Activated B cell treated with CpG ODN at 0.5 μM for 24 hours (primary cell): Measurements from ENCODE around the gene PCSK9. TPM values are rescaled to one million over a fixed set of nuclear protein-coding genes. Genes with fewer than 3 reads are reported as not detected.

Experiments used
- ATAC-seq: fragments of 200-7000 bp; cut with Tn5 transposase; one replicate; pipeline ENCODE4 v1.10.0; 2021; ENCODE audit warnings: low read depth, mild to moderate bottlenecking, moderate library complexity
- CTCF ChIA-PET: fragments of 350-600 bp; sonication (Branson Sonifier 250); formaldehyde crosslinking; loops from one replicate; lab custom pipeline; 2021; ENCODE audit warnings: antibody characterized with exemption; lab: Charles Lee
- POLR2A ChIA-PET: fragments of 350-600 bp; sonication (Branson Sonifier 250); formaldehyde crosslinking; loops from one replicate; lab custom pipeline; 2021; ENCODE audit warnings: antibody characterized with exemption; lab: Charles Lee
- DNase-seq: peaks from one replicate; pipeline ENCODE4 v3.0.0; 2022
- H3K27ac Mint-ChIP-seq: one replicate; pipeline ENCODE4 v1.8.0; 2020; ENCODE audit warnings: mixed read lengths
- H3K27me3 Mint-ChIP-seq: one replicate; pipeline ENCODE4 v1.8.0; 2021; ENCODE audit warnings: mixed read lengths
- H3K36me3 Mint-ChIP-seq: one replicate; pipeline ENCODE4 v1.8.0; 2021; ENCODE audit warnings: low read depth, mixed read lengths
- H3K4me1 Mint-ChIP-seq: one replicate; pipeline ENCODE4 v1.8.0; 2021; ENCODE audit warnings: mixed read lengths
- H3K4me3 Mint-ChIP-seq: one replicate; pipeline ENCODE4 v1.8.0; 2020; ENCODE audit warnings: mild to moderate bottlenecking, mixed read lengths
- H3K9me3 Mint-ChIP-seq: one replicate; pipeline ENCODE4 v1.8.0; 2020; ENCODE audit warnings: mixed read lengths
- CTCF ChIP-seq: fragments of 200-600 bp; IDR thresholded peaks from one replicate; pipeline ENCODE4 v1.8.0; 2022; ENCODE audit warnings: antibody characterized with exemption, mild to moderate bottlenecking
- intact Hi-C: fragments of 100-400 bp; cut with micrococcal nuclease; formaldehyde crosslinking; loops from one replicate; pipeline ENCODE4 v1.15.1; 2024
- total RNA-seq: library from RNA; stranded (reverse); gene quantifications from 2 replicates; pipeline ENCODE4 v1.2.3, GENCODE V29; 2022

The PCSK9 gene
- total RNA-seq, 1 donor from 2014 or later = not detected

- H3K4me1 Mint-ChIP-seq = no peaks in the 10 kb centered on the region
- no peak for TF ChIP-seq CTCF
- no peak for DNase-seq
- no peaks in the 10 kb centered on the region for H3K36me3 Mint-ChIP-seq
- ATAC-seq = no peak
- no peak overlapping the region for H3K4me3 Mint-ChIP-seq
- H3K9me3 Mint-ChIP-seq = no peaks in the 10 kb centered on the region
- no peaks in the 10 kb centered on the region for H3K27me3 Mint-ChIP-seq
- ChIA-PET CTCF (no interaction called here), POLR2A (no interaction called here)
- H3K27ac Mint-ChIP-seq = no peak overlapping the region
- intact Hi-C loops = no loop called here
Observed at GRCh38 chr1:55007625-55008024, 31.7 kb upstream of the PCSK9 start.

GRCh38 chr1:55010194-55010886 is 29.0 kb upstream of the PCSK9 start:
- no peaks in the 10 kb centered on the region for H3K9me3 Mint-ChIP-seq
- no peak overlapping the region for H3K27ac Mint-ChIP-seq
- ChIA-PET POLR2A (no interaction called here), CTCF (no interaction called here)
- ATAC-seq = no peak
- peaks cover 9% of the 10 kb centered on the region for H3K27me3 Mint-ChIP-seq
- H3K4me3 Mint-ChIP-seq = no peak overlapping the region
- no peaks in the 10 kb centered on the region for H3K4me1 Mint-ChIP-seq
- no peak for DNase-seq
- intact Hi-C loops = no loop called here
- H3K36me3 Mint-ChIP-seq = no peaks in the 10 kb centered on the region
- TF ChIP-seq CTCF = no peak

DNA sequence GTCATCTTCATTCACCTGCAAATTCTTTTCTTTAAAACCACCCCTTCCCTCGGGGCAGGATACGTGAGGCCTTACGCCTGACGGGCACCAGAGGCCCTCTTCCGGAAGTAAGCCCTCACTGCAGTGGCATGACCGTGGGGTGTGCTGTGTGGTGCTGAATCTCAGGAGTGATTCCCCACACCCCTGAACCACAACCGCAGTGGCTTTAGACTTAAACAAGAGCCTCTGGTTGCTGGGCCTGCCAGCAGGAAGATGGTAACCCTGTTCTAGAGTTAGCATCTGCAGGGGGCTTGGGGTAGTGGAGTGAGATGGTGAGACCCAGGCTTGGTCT is 28.5 kb upstream of the PCSK9 start:
- no peaks in the 10 kb centered on the region for H3K36me3 Mint-ChIP-seq
- ChIA-PET POLR2A (no interaction called here), CTCF (no interaction called here)
- DNase-seq (no peak), ATAC-seq (no peak)
- intact Hi-C loops = no loop called here
- H3K4me3 Mint-ChIP-seq = no peak overlapping the region
- no peak for TF ChIP-seq CTCF
- H3K4me1 Mint-ChIP-seq = no peaks in the 10 kb centered on the region
- no peaks in the 10 kb centered on the region for H3K9me3 Mint-ChIP-seq
- H3K27me3 Mint-ChIP-seq = peaks cover 9% of the 10 kb centered on the region
- no peak overlapping the region for H3K27ac Mint-ChIP-seq

- CTCF ChIA-PET = no interaction called here
- POLR2A ChIA-PET = no interaction called here
- Mint-ChIP-seq H3K4me3 (no peak overlapping the region), H3K27ac (no peak overlapping the region), H3K4me1 (no peaks in the 10 kb centered on the region), H3K27me3 (peaks cover 13% of the 10 kb centered on the region), H3K36me3 (no peaks in the 10 kb centered on the region), H3K9me3 (no peaks in the 10 kb centered on the region)
- intact Hi-C loops = no loop called here
- no peak for ATAC-seq
- no peak for TF ChIP-seq CTCF
- no peak for DNase-seq
Observed at GRCh38 chr1:55012661-55013060, 26.7 kb upstream of the PCSK9 start.

GRCh38 chr1:55015123-55015522 is 24.2 kb upstream of the PCSK9 start:
- no peak for TF ChIP-seq CTCF
- H3K36me3 Mint-ChIP-seq = no peaks in the 10 kb centered on the region
- H3K27me3 Mint-ChIP-seq = peaks cover 14% of the 10 kb centered on the region
- H3K4me1 Mint-ChIP-seq = no peaks in the 10 kb centered on the region
- no peak overlapping the region for H3K27ac Mint-ChIP-seq
- H3K4me3 Mint-ChIP-seq = no peak overlapping the region
- ATAC-seq = no peak
- no peaks in the 10 kb centered on the region for H3K9me3 Mint-ChIP-seq
- DNase-seq = no peak
- ChIA-PET CTCF (interaction anchor here (1.4 kb wide), 1 partner anchor 13 kb away, joined by 3 read pairs; no protein-coding TSS in a partner anchor), POLR2A (no interaction called here)
- intact Hi-C loops = no loop called here
